ENCODE data around the gene MMP24. TPM values are rescaled to one million over a fixed set of nuclear protein-coding genes. Genes with fewer than 3 reads are reported as not detected.
"Not testable (repeated sequence)": the region's sequence is repeated elsewhere in the genome, so short reads cannot be mapped to it uniquely, and the experiment has no call there.

MMP24 gene
- total RNA-seq, 1 donor from 2014 or later: 1.9 TPM

DNA sequence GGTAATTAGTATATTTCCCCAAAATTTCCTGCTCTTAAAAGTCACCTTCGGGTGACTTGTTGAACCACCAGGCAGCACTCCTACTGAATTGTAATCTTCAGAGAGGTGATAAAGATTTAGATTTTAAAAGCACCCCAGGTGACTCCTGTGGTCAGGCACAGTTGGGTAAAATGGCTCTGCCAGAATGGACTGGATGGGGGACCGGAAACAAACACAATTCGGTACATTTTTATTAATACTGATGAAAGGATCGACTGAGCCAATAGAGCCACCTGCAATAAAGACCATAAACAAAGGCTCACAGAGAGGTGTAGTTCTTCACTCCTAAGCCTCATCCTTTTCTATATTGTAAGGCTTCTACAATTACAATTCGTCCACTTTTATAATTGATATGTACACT, 85.3 kb downstream of the MMP24 start:
- TF ChIP-seq EZH2phosphoT487 (IDR thresholded peaks at IDR 0.05): no peak
- TF ChIP-seq, protein P1, sequence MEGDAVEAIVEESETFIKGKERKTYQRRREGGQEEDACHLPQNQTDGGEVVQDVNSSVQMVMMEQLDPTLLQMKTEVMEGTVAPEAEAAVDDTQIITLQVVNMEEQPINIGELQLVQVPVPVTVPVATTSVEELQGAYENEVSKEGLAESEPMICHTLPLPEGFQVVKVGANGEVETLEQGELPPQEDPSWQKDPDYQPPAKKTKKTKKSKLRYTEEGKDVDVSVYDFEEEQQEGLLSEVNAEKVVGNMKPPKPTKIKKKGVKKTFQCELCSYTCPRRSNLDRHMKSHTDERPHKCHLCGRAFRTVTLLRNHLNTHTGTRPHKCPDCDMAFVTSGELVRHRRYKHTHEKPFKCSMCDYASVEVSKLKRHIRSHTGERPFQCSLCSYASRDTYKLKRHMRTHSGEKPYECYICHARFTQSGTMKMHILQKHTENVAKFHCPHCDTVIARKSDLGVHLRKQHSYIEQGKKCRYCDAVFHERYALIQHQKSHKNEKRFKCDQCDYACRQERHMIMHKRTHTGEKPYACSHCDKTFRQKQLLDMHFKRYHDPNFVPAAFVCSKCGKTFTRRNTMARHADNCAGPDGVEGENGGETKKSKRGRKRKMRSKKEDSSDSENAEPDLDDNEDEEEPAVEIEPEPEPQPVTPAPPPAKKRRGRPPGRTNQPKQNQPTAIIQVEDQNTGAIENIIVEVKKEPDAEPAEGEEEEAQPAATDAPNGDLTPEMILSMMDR (IDR thresholded peaks at IDR 0.05): no peak
- no peak for TF ChIP-seq EZH2 (IDR thresholded peaks at IDR 0.05)
- H3F3A ChIP-seq (ENCODE audit: low read depth): no peaks in the 10 kb centered on the region
- Mint-ChIP-seq H3K4me3 (no peak overlapping the region), H3K27ac (no peak overlapping the region), H3K36me3 (peaks cover 4% of the 10 kb centered on the region), H3K4me1 (no peaks in the 10 kb centered on the region), H3K9me3 (no peaks in the 10 kb centered on the region), H3K27me3 (ENCODE audit: insufficient read depth, low read depth) (no peaks in the 10 kb centered on the region)
- no peaks in the 10 kb centered on the region for H4K20me1 ChIP-seq (ENCODE audit: low read depth)
- H3K4me1 ChIP-seq: no peaks in the 10 kb centered on the region
- no peak overlapping the region for H3K4me3 ChIP-seq
- H3K27ac ChIP-seq: no peak overlapping the region
- H3K9ac ChIP-seq: no peak overlapping the region
- H3K36me3 ChIP-seq: no peaks in the 10 kb centered on the region
- no peak overlapping the region for H2AFZ ChIP-seq (replicated peaks)
- no peak overlapping the region for H3K4me2 ChIP-seq
- no peaks in the 10 kb centered on the region for H3K79me2 ChIP-seq (ENCODE audit: low read depth)
- H3K27me3 ChIP-seq: no peaks in the 10 kb centered on the region
- H3K9me3 ChIP-seq (ENCODE audit: low read depth): no peaks in the 10 kb centered on the region
- no peak for DNase-seq (ENCODE audit: low spot score)

DNA sequence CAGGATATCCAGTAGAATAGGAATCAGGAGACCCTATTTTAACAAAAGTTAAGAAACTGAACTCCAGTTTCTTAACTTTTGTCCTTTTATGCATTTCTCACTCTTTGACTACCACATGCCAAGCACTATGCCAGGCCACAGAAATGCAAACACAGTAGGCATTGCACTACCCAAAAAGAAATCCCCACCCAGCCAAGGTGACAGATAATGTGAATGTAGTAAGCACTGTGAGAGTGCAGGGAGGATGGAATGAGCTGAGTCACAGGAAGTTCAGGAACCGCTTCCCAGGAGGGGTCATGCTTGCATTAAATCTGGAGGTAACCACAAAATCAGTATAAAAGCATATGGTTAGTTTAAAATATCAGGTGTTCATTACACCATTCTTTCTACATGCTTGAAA, 85.8 kb downstream of the MMP24 start:
- Histone ChIP-seq H3K4me3 (no peak overlapping the region), H3K4me1 (no peaks in the 10 kb centered on the region), H3K9me3 (ENCODE audit: low read depth) (no peaks in the 10 kb centered on the region), H2AFZ (replicated peaks) (no peak overlapping the region), H3F3A (ENCODE audit: low read depth) (no peaks in the 10 kb centered on the region), H3K36me3 (no peaks in the 10 kb centered on the region), H3K27ac (no peak overlapping the region), H3K9ac (no peak overlapping the region), H3K4me2 (no peak overlapping the region), H4K20me1 (ENCODE audit: low read depth) (no peaks in the 10 kb centered on the region), H3K27me3 (no peaks in the 10 kb centered on the region), H3K79me2 (ENCODE audit: low read depth) (no peaks in the 10 kb centered on the region)
- no peak for DNase-seq (ENCODE audit: low spot score)
- H3K9me3 Mint-ChIP-seq: no peaks in the 10 kb centered on the region
- peaks cover 4% of the 10 kb centered on the region for H3K36me3 Mint-ChIP-seq
- no peak overlapping the region for H3K27ac Mint-ChIP-seq
- H3K4me1 Mint-ChIP-seq: no peaks in the 10 kb centered on the region
- TF ChIP-seq EZH2phosphoT487 (IDR thresholded peaks at IDR 0.05) (no peak), EZH2 (IDR thresholded peaks at IDR 0.05) (no peak)
- TF ChIP-seq, protein P1 (IDR thresholded peaks at IDR 0.05): no peak
- no peaks in the 10 kb centered on the region for H3K27me3 Mint-ChIP-seq (ENCODE audit: insufficient read depth, low read depth)
- no peak overlapping the region for H3K4me3 Mint-ChIP-seq

DNA sequence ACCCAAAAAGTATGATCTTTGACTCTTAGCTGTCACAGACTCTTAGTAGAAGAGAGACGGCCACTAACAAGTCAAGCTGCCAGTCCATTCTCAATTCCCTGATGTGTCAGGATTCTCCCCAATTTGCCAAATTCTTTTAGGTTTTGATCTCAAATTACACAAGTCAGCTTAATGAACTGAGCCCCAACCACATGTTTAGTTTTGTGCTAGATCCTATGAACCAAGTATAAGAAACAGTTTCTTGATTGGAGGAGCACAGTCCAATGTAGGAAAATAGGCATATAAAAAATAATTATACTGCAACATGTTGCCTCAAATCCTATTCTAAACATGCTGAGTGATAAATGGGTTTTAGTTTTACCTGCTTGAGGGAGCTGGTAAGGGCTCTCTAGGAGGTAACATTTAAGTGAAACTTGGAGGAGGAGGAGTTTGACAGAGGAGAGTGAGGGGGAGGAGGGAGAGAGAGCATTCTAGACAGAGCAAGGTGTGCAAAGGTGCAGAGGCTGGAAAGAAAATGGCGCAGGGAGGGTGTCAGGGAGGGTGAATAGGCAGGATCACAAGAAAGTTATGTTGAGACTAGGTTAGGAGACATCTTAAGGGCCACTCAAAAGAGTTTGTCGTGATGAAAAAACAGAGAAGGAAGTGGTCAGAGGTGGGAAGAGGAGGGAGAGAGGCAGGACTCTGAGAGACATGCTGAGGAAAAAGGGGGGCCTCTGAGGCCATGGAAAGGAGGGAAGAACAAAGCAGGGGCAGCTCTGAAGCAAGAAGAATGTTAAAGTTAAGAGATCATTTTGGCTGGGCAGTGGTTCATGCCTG, 88.5 kb downstream of the MMP24 start:
- Mint-ChIP-seq H3K36me3 (peaks cover 4% of the 10 kb centered on the region), H3K9me3 (no peaks in the 10 kb centered on the region), H3K27ac (no peak overlapping the region), H3K27me3 (ENCODE audit: insufficient read depth, low read depth) (no peaks in the 10 kb centered on the region), H3K4me3 (no peak overlapping the region), H3K4me1 (no peaks in the 10 kb centered on the region)
- Histone ChIP-seq H3K27me3 (no peaks in the 10 kb centered on the region), H2AFZ (replicated peaks) (no peak overlapping the region), H3K4me3 (no peak overlapping the region), H3K9ac (no peak overlapping the region), H3K4me1 (no peaks in the 10 kb centered on the region), H3K36me3 (no peaks in the 10 kb centered on the region), H3K9me3 (ENCODE audit: low read depth) (no peaks in the 10 kb centered on the region), H3F3A (ENCODE audit: low read depth) (no peaks in the 10 kb centered on the region), H4K20me1 (ENCODE audit: low read depth) (no peaks in the 10 kb centered on the region), H3K27ac (no peak overlapping the region), H3K79me2 (ENCODE audit: low read depth) (no peaks in the 10 kb centered on the region), H3K4me2 (no peak overlapping the region)
- no peak for DNase-seq (ENCODE audit: low spot score)
- TF ChIP-seq, protein P1 (IDR thresholded peaks at IDR 0.05): no peak
- TF ChIP-seq EZH2phosphoT487 (IDR thresholded peaks at IDR 0.05) (no peak), EZH2 (IDR thresholded peaks at IDR 0.05) (no peak)

DNA sequence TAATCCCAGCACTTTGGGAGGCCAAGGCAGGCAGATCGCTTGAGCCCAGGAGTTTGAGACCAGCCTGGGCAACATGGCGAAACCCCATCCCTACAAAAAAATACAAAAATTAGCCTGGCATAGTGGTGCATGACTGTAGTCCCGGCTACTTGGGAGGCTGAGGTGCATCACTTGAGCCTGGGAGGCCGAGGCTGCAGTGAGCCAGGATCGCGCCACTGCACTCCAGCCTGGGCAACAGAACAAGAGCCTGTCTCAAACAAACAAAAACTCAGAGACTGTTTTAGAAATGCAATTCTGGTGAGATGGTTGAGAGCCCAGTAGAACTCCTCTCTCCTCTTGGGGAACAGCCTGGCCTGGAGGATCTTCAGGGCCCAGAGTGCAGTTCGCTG, 89.1 kb downstream of the MMP24 start:
- not testable (repeated sequence) for H3K4me1 Mint-ChIP-seq; H3K4me3 ChIP-seq; H3K9me3 Mint-ChIP-seq; H2AFZ ChIP-seq (replicated peaks); H3K4me1 ChIP-seq; H3K79me2 ChIP-seq (ENCODE audit: low read depth); H3F3A ChIP-seq (ENCODE audit: low read depth); H3K36me3 Mint-ChIP-seq; H3K9me3 ChIP-seq (ENCODE audit: low read depth); H3K4me2 ChIP-seq; H4K20me1 ChIP-seq (ENCODE audit: low read depth); H3K4me3 Mint-ChIP-seq; H3K27ac ChIP-seq; H3K36me3 ChIP-seq; H3K9ac ChIP-seq; H3K27me3 Mint-ChIP-seq (ENCODE audit: insufficient read depth, low read depth); DNase-seq (ENCODE audit: low spot score); H3K27ac Mint-ChIP-seq; H3K27me3 ChIP-seq

All from neural progenitor cell (in vitro differentiated cells).